Suprapubic skin (tissue), 4 donors: ENCODE measurements around the gene SFT2D1. TPM values are rescaled to one million over a fixed set of nuclear protein-coding genes. Genes with fewer than 3 reads are reported as not detected.

Experiments
- DNase-seq, 2 donors: peaks; one replicate each; pipeline ENCODE4 v3.0.0-alpha.2; 2019; ENCODE audit warnings: low spot score in 2 of 2
- H3K27ac ChIP-seq: fragments of 200-600 bp; sonication (generic); one replicate; pipeline ENCODE4 v1.5.1; 2019
- H3K27me3 ChIP-seq: fragments of 200-600 bp; sonication (generic); one replicate; pipeline ENCODE4 v1.5.1; 2019
- H3K36me3 ChIP-seq: fragments of 200-600 bp; sonication (generic); one replicate; pipeline ENCODE4 v1.5.1; 2019
- H3K4me1 ChIP-seq: fragments of 200-600 bp; sonication (generic); one replicate; pipeline ENCODE4 v1.5.1; 2019
- H3K4me3 ChIP-seq: fragments of 200-600 bp; sonication (generic); one replicate; pipeline ENCODE4 v1.5.1; 2019; ENCODE audit warnings: mild to moderate bottlenecking
- H3K9me3 ChIP-seq: fragments of 200-600 bp; sonication (generic); one replicate; pipeline ENCODE4 v1.5.1; 2019
- EP300 ChIP-seq: sonication (generic); formaldehyde crosslinking; IDR thresholded peaks from one replicate; pipeline ENCODE4 v1.6.1; 2017; ENCODE audit warnings: antibody characterized with exemption
- POLR2A ChIP-seq, 2 donors: fragments of 450-650 bp; IDR thresholded peaks; one replicate each; pipeline ENCODE4 v1.6.1; 2017; ENCODE audit warnings: antibody characterized with exemption in 2 of 2, mild to moderate bottlenecking in 2 of 2, moderate library complexity in 2 of 2
- POLR2AphosphoS5 ChIP-seq, 3 donors: sonication (generic); formaldehyde crosslinking; IDR thresholded peaks; one replicate each; pipeline ENCODE4 v1.6.1; 2017; ENCODE audit warnings: antibody characterized with exemption in 3 of 3
- WGBS: methylation state at CpG from one replicate; pipeline ENCODE4 v1.1.5; 2018; 5-methylcytosine and 5-hydroxymethylcytosine counted together
- total RNA-seq, 4 donors: library from RNA; depleted of rRNA; stranded (reverse); fragments of >200 nt; gene quantifications; one replicate each; pipeline ENCODE4 v1.1.0, GENCODE V29; 2016
- TF ChIP-seq, protein P1 (sequence below), 2 donors: fragments of 200-600 bp in 1 of 2; fragments of 450-650 bp in 1 of 2; sonication (generic) in 1 of 2; IDR thresholded peaks; one replicate each; pipeline ENCODE4 v1.5.1; 2016 to 2019; ENCODE audit warnings: antibody characterized with exemption in 2 of 2, mild to moderate bottlenecking in 1 of 2, moderate library complexity in 1 of 2

Gene SFT2D1
- total RNA-seq, 4 donors from 2014 or later = 26.0 to 55.0 (median 33.2) TPM

DNA sequence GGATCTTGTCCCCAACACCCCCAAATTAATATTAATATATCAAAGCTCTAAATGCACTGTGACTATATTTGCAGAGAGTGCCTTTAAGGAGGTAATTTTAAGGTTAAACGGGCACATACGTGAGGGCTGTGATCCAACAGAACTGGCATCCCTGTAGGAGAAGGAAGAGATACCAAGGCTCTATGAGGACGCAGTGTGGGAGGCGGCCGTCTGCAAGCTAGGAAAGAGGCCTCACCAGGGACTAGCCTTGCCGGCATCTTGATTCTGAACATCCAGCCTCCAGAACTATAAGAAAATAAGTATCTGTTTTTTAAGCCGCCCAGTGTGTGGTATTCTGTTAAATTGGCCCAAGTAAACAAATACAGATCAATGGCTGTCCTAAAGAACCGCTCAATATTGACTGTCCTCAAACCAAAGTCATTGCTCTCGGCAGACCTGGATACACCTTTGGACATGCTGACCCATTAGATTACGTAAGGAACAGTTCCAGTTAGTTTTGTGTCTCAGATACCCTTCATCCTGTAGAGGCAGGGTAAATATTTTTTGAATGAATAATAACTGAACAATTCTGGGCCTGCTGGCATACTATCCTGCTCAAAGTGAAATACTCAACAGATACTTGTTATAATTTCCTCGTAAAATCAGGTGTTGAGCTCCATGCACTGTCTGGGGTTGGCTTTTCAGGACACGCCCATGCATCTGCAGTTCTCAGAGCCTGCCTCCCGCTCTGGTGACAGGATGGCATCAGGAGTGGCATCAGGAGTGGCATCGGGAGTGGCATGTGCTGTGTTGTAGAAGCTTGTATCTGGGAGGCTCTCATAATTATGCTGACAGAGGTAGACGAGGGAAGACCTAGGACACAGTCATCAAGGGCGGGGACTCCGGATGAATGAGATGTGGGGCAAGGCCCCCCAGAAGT lies 40.5 kb downstream of the SFT2D1 start:
- no peak overlapping the region for H3K4me3 ChIP-seq
- TF ChIP-seq, protein P1, sequence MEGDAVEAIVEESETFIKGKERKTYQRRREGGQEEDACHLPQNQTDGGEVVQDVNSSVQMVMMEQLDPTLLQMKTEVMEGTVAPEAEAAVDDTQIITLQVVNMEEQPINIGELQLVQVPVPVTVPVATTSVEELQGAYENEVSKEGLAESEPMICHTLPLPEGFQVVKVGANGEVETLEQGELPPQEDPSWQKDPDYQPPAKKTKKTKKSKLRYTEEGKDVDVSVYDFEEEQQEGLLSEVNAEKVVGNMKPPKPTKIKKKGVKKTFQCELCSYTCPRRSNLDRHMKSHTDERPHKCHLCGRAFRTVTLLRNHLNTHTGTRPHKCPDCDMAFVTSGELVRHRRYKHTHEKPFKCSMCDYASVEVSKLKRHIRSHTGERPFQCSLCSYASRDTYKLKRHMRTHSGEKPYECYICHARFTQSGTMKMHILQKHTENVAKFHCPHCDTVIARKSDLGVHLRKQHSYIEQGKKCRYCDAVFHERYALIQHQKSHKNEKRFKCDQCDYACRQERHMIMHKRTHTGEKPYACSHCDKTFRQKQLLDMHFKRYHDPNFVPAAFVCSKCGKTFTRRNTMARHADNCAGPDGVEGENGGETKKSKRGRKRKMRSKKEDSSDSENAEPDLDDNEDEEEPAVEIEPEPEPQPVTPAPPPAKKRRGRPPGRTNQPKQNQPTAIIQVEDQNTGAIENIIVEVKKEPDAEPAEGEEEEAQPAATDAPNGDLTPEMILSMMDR (IDR thresholded peaks at IDR 0.05) = no peak
- TF ChIP-seq POLR2A (IDR thresholded peaks at IDR 0.05) (no peak), POLR2AphosphoS5 (IDR thresholded peaks at IDR 0.05) (no peak), EP300 (no peak)
- peaks cover 41% of the 10 kb centered on the region for H3K27me3 ChIP-seq
- WGBS = 86% methylated on average over 17 of the region's 17 CpGs
- DNase-seq = no peak
- no peaks in the 10 kb centered on the region for H3K36me3 ChIP-seq
- H3K27ac ChIP-seq = no peak overlapping the region
- peaks cover 2% of the 10 kb centered on the region for H3K4me1 ChIP-seq
- H3K9me3 ChIP-seq = no peaks in the 10 kb centered on the region

DNA sequence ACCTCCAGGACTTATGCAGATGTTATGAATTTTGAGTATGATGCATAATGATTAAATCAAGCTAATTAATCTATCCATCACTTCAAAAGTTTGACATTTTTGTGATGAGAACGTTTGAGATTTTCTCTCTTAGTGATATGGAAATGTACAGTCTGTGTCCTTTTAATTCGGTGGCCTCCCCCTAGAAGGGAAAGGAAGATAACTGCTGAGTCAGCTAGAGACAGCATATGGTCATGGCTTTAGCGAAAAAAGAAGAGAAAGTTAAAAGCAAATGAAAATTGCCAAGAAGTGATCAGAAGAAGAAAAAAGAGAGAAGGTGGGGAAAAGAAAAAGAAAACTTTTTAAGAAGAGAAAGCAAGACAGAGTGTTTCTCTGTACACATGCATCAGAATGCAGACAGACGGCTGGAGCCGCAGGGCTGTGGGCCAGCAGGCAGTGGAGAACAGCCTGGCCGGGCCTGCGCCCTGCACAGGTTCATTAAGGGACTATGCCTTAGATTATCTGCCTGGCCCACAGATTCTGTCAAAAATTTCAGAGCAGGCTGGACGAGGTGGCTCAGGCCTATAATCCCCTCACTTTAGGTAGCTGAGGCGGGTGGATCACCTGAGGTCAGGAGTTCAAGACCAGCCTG lies 41.9 kb downstream of the SFT2D1 start:
- no peak for DNase-seq
- Histone ChIP-seq H3K9me3 (no peaks in the 10 kb centered on the region), H3K27ac (no peak overlapping the region), H3K27me3 (peaks cover 30% of the 10 kb centered on the region), H3K36me3 (no peaks in the 10 kb centered on the region), H3K4me1 (no peaks in the 10 kb centered on the region), H3K4me3 (no peak overlapping the region)
- TF ChIP-seq, protein P1 (IDR thresholded peaks at IDR 0.05) = no peak
- TF ChIP-seq POLR2AphosphoS5 (IDR thresholded peaks at IDR 0.05) = no peak
- TF ChIP-seq POLR2A (IDR thresholded peaks at IDR 0.05) = no peak
- TF ChIP-seq EP300 = no peak
- WGBS = 77% methylated on average over 9 of the region's 9 CpGs

DNA sequence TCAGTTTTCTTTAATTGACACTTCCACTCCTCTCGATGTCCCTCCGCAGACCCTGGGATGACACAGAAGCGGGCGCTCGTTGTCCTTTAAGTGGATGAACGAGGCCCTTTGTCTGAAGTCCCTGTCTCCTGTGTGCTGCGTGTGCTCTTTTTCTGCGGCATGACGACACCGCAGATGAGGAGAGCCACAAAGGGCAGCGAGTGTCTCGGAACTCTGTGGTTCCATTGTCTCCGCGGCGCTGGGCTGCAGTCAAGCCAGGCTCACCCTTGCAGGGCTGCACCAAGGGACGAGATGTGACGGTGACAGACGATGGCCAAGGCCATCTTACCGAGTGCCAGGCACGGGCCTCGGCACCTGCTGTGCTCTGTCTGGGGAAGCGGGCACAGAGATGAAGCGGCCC lies 44.7 kb downstream of the SFT2D1 start:
- WGBS = 94% methylated on average over 23 of the region's 23 CpGs

DNA sequence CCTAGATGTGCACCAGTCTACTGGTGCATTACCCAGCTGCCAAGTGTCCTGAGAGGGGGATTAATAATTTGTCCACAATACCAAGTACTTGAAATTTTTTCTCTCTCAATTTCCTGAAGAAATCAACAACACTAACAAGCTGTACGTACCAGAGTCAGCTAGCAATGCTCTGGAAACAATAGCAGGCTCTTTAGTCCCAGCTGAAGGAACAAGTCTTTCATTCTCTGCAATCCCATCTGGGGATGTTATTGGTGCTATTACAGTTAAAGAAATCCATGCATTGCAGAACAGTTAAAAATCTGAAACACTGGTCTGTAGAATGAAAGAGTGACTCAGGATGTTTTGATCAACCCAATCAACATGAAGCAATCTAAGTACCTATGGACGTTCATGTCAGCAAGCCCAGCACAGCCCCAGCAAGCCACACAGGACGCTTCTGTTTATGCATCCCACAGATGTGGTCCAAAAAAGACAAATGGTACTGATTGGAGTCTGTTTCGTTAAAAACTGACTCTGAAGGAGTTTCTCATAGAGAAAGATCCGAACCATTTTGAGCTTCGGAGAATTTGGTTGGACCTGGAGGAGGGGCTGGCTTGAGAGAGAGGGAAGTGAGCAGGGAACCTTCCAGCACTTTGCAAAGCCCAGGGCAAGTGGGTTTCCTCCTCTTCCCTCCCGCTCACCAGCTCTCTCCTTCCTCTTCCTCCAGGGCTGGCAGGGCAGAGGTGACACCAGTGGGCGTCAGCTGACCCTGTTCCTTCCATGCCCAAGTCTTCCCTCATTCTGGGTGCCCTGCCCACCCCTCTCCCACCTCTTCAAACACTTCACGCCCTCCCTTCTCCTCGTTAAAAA lies 46.1 kb downstream of the SFT2D1 start:
- Histone ChIP-seq H3K36me3 (no peaks in the 10 kb centered on the region), H3K4me1 (no peaks in the 10 kb centered on the region), H3K27me3 (peaks cover 21% of the 10 kb centered on the region), H3K9me3 (no peaks in the 10 kb centered on the region), H3K27ac (no peak overlapping the region), H3K4me3 (no peak overlapping the region)
- no peak for TF ChIP-seq EP300
- 78% methylated on average over 10 of the region's 10 CpGs for WGBS
- DNase-seq = no peak

More for the DNA sequence above, 44.7 kb downstream of the SFT2D1 start:
- H3K36me3 ChIP-seq = no peaks in the 10 kb centered on the region
- H3K9me3 ChIP-seq = no peaks in the 10 kb centered on the region
- no peaks in the 10 kb centered on the region for H3K4me1 ChIP-seq
- no peak for TF ChIP-seq POLR2A (IDR thresholded peaks at IDR 0.05)
- TF ChIP-seq EP300 = no peak
- TF ChIP-seq, protein P1 (IDR thresholded peaks at IDR 0.05) = no peak
- no peak for TF ChIP-seq POLR2AphosphoS5 (IDR thresholded peaks at IDR 0.05)
- H3K27me3 ChIP-seq = peaks cover 23% of the 10 kb centered on the region
- no peak for DNase-seq
- H3K4me3 ChIP-seq = no peak overlapping the region
- H3K27ac ChIP-seq = no peak overlapping the region

DNA sequence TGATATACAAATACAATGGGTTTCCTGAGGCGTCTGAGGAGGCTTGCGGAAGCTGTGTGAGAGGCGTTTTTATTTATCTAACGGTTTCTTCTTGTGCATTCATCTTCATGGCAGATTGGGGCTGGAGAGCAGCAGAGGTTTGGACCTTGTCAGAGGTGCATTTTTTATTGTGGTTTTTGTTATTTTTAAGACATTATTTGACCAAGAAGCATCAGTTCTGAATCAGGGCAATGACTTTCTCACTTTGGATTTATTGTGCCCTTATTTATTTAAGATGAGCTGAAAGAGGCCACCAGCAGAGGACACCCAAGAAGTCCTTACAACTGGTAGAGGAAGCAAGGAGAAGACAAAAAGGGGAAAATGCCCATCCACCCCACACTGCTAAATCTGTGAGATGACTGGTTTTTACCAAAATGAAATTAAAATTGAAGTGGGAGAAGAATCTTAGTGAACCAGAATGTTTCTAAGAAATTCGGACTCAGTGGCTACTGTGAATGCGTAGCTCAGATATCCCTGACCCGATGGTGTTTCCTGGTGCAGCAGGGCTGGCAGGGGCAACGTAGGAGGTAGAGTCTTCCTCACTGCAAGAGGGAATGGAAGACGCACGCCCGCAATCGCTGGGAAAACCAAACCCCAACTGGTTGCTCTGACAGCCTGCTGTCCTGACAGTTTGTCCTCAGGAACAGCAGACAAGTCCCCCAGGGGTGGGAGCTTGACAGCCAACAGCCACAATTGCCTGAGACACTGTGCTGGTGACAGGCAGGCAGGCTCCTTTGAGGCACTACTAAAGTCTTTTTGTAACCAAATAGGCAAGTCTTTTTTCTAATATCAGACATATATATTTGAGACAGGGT lies 48.4 kb downstream of the SFT2D1 start:
- Histone ChIP-seq H3K9me3 (no peaks in the 10 kb centered on the region), H3K36me3 (no peaks in the 10 kb centered on the region), H3K4me3 (no peak overlapping the region), H3K4me1 (no peaks in the 10 kb centered on the region), H3K27me3 (peaks cover 21% of the 10 kb centered on the region), H3K27ac (no peak overlapping the region)
- 80% methylated on average over 12 of the region's 12 CpGs for WGBS
- no peak for DNase-seq
- TF ChIP-seq EP300 = no peak
- TF ChIP-seq POLR2A (IDR thresholded peaks at IDR 0.05) = no peak
- no peak for TF ChIP-seq POLR2AphosphoS5 (IDR thresholded peaks at IDR 0.05)
- TF ChIP-seq, protein P1 (IDR thresholded peaks at IDR 0.05) = no peak
